OCI-LY1 (cell line): Measurements from ENCODE around the gene HOXD4.

Source experiments
- EZH2 ChIP-seq: fragments of 200-600 bp; sonication (generic), shearing (Covaris generic); IDR thresholded peaks from 2 replicates; pipeline ENCODE4 v1.8.0; 2017; ENCODE audit warnings: borderline replicate concordance, mixed run types, mild to moderate bottlenecking, antibody characterized with exemption, low read length, moderate library complexity, mixed read lengths
- TF ChIP-seq, protein P1 (sequence below): fragments of 200-600 bp; sonication (generic), shearing (Covaris generic); IDR thresholded peaks from 2 replicates; pipeline ENCODE4 v1.5.1; 2017; ENCODE audit warnings: mild to moderate bottlenecking, antibody characterized with exemption, low read length, moderate library complexity, mixed read lengths

DNA sequence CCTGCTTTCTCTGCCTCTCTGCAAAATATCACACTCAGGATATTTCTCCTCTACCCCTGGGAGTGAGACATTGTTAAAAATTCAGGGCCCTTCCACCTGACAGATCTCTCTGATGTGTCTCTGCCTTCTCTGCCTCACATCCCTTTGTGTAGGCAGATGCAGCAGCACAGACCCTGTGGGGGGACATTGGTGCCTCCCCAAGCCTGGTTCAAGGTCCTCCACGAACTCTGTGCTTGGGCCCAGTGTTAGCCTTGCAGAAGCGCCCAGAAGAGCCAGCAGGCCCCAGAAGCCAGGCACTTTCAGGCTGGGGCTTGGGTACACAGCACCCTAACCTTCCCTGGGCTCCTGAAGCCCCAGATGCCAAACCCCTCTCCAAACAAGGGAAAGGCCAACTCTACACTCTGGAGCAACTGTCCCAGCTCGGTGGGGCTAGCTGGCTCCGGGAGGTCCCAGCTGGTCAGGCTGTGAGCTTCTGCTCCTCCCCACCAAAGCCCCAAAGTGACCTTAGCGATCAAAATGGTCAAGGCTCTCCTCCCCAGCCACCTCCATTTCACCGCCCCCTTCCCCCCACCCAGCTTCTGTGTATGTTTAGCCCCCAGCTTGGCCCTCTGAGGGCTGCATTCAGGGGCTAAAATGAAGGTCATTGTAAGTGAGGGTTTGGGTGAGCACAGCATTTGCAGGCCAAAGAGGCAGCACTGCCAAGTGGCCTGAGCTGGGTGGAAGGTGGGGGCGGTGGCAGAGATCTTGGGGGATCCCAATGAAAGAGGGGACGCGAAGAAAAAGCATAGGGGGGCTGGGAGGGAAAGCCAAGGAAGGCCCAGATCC, 26.2 kb upstream of the HOXD4 start:
- TF ChIP-seq, protein P1, sequence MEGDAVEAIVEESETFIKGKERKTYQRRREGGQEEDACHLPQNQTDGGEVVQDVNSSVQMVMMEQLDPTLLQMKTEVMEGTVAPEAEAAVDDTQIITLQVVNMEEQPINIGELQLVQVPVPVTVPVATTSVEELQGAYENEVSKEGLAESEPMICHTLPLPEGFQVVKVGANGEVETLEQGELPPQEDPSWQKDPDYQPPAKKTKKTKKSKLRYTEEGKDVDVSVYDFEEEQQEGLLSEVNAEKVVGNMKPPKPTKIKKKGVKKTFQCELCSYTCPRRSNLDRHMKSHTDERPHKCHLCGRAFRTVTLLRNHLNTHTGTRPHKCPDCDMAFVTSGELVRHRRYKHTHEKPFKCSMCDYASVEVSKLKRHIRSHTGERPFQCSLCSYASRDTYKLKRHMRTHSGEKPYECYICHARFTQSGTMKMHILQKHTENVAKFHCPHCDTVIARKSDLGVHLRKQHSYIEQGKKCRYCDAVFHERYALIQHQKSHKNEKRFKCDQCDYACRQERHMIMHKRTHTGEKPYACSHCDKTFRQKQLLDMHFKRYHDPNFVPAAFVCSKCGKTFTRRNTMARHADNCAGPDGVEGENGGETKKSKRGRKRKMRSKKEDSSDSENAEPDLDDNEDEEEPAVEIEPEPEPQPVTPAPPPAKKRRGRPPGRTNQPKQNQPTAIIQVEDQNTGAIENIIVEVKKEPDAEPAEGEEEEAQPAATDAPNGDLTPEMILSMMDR = no peak
- TF ChIP-seq EZH2 = no peak
